ENCODE results near the gene C10orf90. TPM values are rescaled to one million over a fixed set of nuclear protein-coding genes. Genes with fewer than 3 reads are reported as not detected.

Gene C10orf90
- total and polyA plus RNA-seq, 4 donors = 0.05 to 0.25 TPM; not detected in 2

GRCh38 chr10:126469692-126470091 is 200.8 kb downstream of the C10orf90 start:
- TF ChIP-seq SP1 (IDR thresholded peaks at IDR 0.05) (no peak), YY1 (IDR thresholded peaks at IDR 0.05) (no peak), FOXA1 (IDR thresholded peaks at IDR 0.05) (no peak), EGR1 (IDR thresholded peaks at IDR 0.05; ENCODE audit: low read depth in 2 of 2) (no peak), TAF1 (conservative IDR thresholded peaks at IDR 0.05) (no peak), FOXA2 (IDR thresholded peaks at IDR 0.05) (no peak), RAD21 (IDR thresholded peaks at IDR 0.05) (no peak), HNF4A (conservative IDR thresholded peaks at IDR 0.05) (no peak)
- TF ChIP-seq, protein P1, sequence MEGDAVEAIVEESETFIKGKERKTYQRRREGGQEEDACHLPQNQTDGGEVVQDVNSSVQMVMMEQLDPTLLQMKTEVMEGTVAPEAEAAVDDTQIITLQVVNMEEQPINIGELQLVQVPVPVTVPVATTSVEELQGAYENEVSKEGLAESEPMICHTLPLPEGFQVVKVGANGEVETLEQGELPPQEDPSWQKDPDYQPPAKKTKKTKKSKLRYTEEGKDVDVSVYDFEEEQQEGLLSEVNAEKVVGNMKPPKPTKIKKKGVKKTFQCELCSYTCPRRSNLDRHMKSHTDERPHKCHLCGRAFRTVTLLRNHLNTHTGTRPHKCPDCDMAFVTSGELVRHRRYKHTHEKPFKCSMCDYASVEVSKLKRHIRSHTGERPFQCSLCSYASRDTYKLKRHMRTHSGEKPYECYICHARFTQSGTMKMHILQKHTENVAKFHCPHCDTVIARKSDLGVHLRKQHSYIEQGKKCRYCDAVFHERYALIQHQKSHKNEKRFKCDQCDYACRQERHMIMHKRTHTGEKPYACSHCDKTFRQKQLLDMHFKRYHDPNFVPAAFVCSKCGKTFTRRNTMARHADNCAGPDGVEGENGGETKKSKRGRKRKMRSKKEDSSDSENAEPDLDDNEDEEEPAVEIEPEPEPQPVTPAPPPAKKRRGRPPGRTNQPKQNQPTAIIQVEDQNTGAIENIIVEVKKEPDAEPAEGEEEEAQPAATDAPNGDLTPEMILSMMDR (IDR thresholded peaks at IDR 0.05; ENCODE audit: low read depth, low read length, missing input control) = no peak
- TF ChIP-seq, protein P2, sequence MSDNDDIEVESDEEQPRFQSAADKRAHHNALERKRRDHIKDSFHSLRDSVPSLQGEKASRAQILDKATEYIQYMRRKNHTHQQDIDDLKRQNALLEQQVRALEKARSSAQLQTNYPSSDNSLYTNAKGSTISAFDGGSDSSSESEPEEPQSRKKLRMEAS (IDR thresholded peaks at IDR 0.05) = no peak
- TF ChIP-seq, protein P3, sequence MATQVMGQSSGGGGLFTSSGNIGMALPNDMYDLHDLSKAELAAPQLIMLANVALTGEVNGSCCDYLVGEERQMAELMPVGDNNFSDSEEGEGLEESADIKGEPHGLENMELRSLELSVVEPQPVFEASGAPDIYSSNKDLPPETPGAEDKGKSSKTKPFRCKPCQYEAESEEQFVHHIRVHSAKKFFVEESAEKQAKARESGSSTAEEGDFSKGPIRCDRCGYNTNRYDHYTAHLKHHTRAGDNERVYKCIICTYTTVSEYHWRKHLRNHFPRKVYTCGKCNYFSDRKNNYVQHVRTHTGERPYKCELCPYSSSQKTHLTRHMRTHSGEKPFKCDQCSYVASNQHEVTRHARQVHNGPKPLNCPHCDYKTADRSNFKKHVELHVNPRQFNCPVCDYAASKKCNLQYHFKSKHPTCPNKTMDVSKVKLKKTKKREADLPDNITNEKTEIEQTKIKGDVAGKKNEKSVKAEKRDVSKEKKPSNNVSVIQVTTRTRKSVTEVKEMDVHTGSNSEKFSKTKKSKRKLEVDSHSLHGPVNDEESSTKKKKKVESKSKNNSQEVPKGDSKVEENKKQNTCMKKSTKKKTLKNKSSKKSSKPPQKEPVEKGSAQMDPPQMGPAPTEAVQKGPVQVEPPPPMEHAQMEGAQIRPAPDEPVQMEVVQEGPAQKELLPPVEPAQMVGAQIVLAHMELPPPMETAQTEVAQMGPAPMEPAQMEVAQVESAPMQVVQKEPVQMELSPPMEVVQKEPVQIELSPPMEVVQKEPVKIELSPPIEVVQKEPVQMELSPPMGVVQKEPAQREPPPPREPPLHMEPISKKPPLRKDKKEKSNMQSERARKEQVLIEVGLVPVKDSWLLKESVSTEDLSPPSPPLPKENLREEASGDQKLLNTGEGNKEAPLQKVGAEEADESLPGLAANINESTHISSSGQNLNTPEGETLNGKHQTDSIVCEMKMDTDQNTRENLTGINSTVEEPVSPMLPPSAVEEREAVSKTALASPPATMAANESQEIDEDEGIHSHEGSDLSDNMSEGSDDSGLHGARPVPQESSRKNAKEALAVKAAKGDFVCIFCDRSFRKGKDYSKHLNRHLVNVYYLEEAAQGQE (IDR thresholded peaks at IDR 0.05) = no peak
- TF ChIP-seq, protein P4, sequence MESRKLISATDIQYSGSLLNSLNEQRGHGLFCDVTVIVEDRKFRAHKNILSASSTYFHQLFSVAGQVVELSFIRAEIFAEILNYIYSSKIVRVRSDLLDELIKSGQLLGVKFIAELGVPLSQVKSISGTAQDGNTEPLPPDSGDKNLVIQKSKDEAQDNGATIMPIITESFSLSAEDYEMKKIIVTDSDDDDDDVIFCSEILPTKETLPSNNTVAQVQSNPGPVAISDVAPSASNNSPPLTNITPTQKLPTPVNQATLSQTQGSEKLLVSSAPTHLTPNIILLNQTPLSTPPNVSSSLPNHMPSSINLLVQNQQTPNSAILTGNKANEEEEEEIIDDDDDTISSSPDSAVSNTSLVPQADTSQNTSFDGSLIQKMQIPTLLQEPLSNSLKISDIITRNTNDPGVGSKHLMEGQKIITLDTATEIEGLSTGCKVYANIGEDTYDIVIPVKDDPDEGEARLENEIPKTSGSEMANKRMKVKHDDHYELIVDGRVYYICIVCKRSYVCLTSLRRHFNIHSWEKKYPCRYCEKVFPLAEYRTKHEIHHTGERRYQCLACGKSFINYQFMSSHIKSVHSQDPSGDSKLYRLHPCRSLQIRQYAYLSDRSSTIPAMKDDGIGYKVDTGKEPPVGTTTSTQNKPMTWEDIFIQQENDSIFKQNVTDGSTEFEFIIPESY (IDR thresholded peaks at IDR 0.05) = no peak
- DNase-seq (ENCODE audit: low spot score) = no peak
- peaks cover 0 to 8% (median 0%) of the 10 kb centered on the region in 4 donors for H3K27me3 ChIP-seq (ENCODE audit: control insufficient read depth in 4 of 4, insufficient read depth in 4 of 4, low read length in 3 of 4)
- H3K36me3 ChIP-seq (ENCODE audit: control insufficient read depth in 4 of 4, insufficient read depth in 3 of 4, low read depth in 1 of 4, low read length in 3 of 4) = no peaks in the 10 kb centered on the region
- no peaks in the 10 kb centered on the region for H3K4me1 ChIP-seq (ENCODE audit: control insufficient read depth in 4 of 4, insufficient read depth in 4 of 4, low read length in 3 of 4)
- H3K9ac ChIP-seq (ENCODE audit: low read depth in 1 of 2, low read length in 2 of 2) = no peak overlapping the region
- no peaks in the 10 kb centered on the region for H3K9me3 ChIP-seq (ENCODE audit: control insufficient read depth in 4 of 4, low read length in 3 of 4)
- 79% methylated on average over 5 of the region's 5 CpGs for WGBS
- no peak overlapping the region for H3K27ac ChIP-seq (ENCODE audit: low read depth in 1 of 2, low read length in 2 of 2)
- H3K4me3 ChIP-seq (ENCODE audit: low read depth in 1 of 3, low read length in 3 of 3) = no peak overlapping the region

DNA sequence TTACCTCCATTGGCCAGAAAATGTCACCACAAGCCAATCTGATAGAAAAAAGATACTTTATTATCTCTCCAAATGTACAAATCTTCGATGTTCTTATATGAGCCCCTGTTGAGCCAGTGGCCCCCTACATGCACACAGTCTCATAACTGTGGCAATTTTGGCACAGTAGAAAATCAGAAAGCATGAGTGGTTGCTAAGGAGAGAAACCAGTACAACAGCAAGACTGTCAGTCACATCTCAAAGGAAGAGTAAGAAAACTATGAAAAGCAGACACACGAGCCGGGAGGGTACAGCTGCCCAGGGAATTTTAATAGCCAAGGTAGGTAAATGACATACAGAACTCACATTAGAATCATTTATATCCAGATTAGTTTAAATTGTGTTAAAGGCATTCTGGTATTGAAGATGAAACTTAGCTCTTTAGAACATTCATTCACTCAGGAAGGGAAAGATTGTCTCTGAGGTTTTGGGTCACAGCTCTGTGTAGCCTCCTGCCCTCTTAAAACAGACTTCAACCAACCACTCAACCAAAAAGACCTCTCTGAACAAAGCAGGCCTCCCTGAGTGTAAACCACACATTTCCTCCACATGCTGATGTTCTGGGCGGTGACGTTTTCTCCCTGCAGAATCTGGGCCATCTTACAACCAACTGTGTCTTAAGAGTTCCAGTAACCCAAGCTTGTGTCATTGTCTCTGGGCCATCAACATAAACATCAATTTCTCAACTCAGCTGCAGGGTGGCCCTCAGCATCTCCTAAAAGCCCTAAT is 201.4 kb downstream of the C10orf90 start:
- H3K4me3 ChIP-seq (ENCODE audit: low read depth in 1 of 3, low read length in 3 of 3) = no peak overlapping the region
- WGBS = 78% methylated on average over 5 of the region's 5 CpGs
- DNase-seq (ENCODE audit: low spot score) = no peak
- TF ChIP-seq TAF1 (conservative IDR thresholded peaks at IDR 0.05) = no peak
- TF ChIP-seq EGR1 (IDR thresholded peaks at IDR 0.05; ENCODE audit: low read depth in 2 of 2) = no peak
- no peak for TF ChIP-seq HNF4G (IDR thresholded peaks at IDR 0.05)
- TF ChIP-seq RAD21 (IDR thresholded peaks at IDR 0.05) = no peak
- no peak for TF ChIP-seq HNF4A (conservative IDR thresholded peaks at IDR 0.05)
- TF ChIP-seq FOXA1 (IDR thresholded peaks at IDR 0.05) = no peak
- TF ChIP-seq YY1 (IDR thresholded peaks at IDR 0.05) = no peak
- TF ChIP-seq JUND (IDR thresholded peaks at IDR 0.05) = no peak
- no peak for TF ChIP-seq RXRA (IDR thresholded peaks at IDR 0.05)
- TF ChIP-seq ATF3 (IDR thresholded peaks at IDR 0.05) = no peak
- no peak for TF ChIP-seq GABPA (IDR thresholded peaks at IDR 0.05 in 1 of 2, conservative IDR thresholded peaks at IDR 0.05 in 1 of 2)
- TF ChIP-seq, protein P4 (IDR thresholded peaks at IDR 0.05) = no peak
- TF ChIP-seq, protein P3 (IDR thresholded peaks at IDR 0.05) = no peak

More for the DNA sequence above, 201.4 kb downstream of the C10orf90 start:
- Histone ChIP-seq H3K9me3 (ENCODE audit: control insufficient read depth in 4 of 4, low read length in 3 of 4) (no peaks in the 10 kb centered on the region), H3K36me3 (ENCODE audit: control insufficient read depth in 4 of 4, insufficient read depth in 3 of 4, low read depth in 1 of 4, low read length in 3 of 4) (no peaks in the 10 kb centered on the region), H3K27me3 (ENCODE audit: control insufficient read depth in 4 of 4, insufficient read depth in 4 of 4, low read length in 3 of 4) (peaks cover 0 to 8% (median 2%) of the 10 kb centered on the region in 4 donors), H3K27ac (ENCODE audit: low read depth in 1 of 2, low read length in 2 of 2) (no peak overlapping the region), H3K9ac (ENCODE audit: low read depth in 1 of 2, low read length in 2 of 2) (no peak overlapping the region), H3K4me1 (ENCODE audit: control insufficient read depth in 4 of 4, insufficient read depth in 4 of 4, low read length in 3 of 4) (no peaks in the 10 kb centered on the region)

All from liver (tissue), 9 donors.